DOHH2 (cell line): ENCODE data around the gene CCNE1.

ENCODE experiments used
- CTCF ChIP-seq: fragments of 200-600 bp; sonication (generic); IDR thresholded peaks from one replicate; pipeline ENCODE4 v1.5.1; 2014; ENCODE audit warnings: antibody characterized with exemption, mild to moderate bottlenecking, low read depth, low read length; ENCODE audit not compliant: poor library complexity, severe bottlenecking
- EZH2phosphoT487 ChIP-seq: fragments of 200-600 bp; sonication (generic); IDR thresholded peaks from 2 replicates; pipeline ENCODE4 v1.6.1; 2017; ENCODE audit warnings: borderline replicate concordance, mild to moderate bottlenecking, antibody characterized with exemption, low read length, moderate library complexity, mixed read lengths

- TF ChIP-seq EZH2phosphoT487 (no peak), CTCF (no peak)
Measured at GRCh38 chr19:29769997-29770396, 41.8 kb upstream of the CCNE1 start.
